SJCRH30 (cell line): ENCODE measurements around the gene ECD. TPM values are rescaled to one million over a fixed set of nuclear protein-coding genes. Genes with fewer than 3 reads are reported as not detected.
"Not testable (repeated sequence)": the region's sequence is repeated elsewhere in the genome, so short reads cannot be mapped to it uniquely, and the experiment has no call there.

Experiments used
- DNase-seq, 2 experiments: peaks; one replicate each; pipeline ENCODE4 v3.0.0-alpha.2; 2015 to 2020
- H3K27ac ChIP-seq: fragments of 250-450 bp; sonication (Bioruptor Pico); 2 replicates; pipeline ENCODE4 v1.5.1; 2020; ENCODE audit warnings: mild to moderate bottlenecking, moderate library complexity
- H3K27me3 ChIP-seq: fragments of 250-450 bp; sonication (Bioruptor Pico); 2 replicates; pipeline ENCODE4 v1.5.1; 2020; ENCODE audit warnings: mild to moderate bottlenecking, moderate library complexity
- H3K36me3 ChIP-seq: fragments of 250-450 bp; sonication (Bioruptor Pico); 2 replicates; pipeline ENCODE4 v1.5.1; 2020; ENCODE audit warnings: mild to moderate bottlenecking, moderate library complexity
- H3K4me1 ChIP-seq: fragments of 250-450 bp; sonication (Bioruptor Pico); 2 replicates; pipeline ENCODE4 v1.5.1; 2020; ENCODE audit warnings: mild to moderate bottlenecking, moderate library complexity
- H3K4me3 ChIP-seq: fragments of 250-450 bp; sonication (Bioruptor Pico); 2 replicates; pipeline ENCODE4 v1.5.1; 2020; ENCODE audit warnings: mild to moderate bottlenecking, moderate library complexity
- H3K9me3 ChIP-seq: fragments of 250-450 bp; sonication (Bioruptor Pico); replicated peaks from 2 replicates; pipeline ENCODE4 v1.5.1; 2020; ENCODE audit warnings: mild to moderate bottlenecking, moderate library complexity
- total RNA-seq: library from RNA; depleted of rRNA; stranded (reverse); fragments of >200 nt; shearing (Covaris generic); gene quantifications from 2 replicates; pipeline ENCODE4 v1.2.3, GENCODE V29; 2014

Gene ECD
- total RNA-seq, 1 experiment from 2014 or later, result 48.0 TPM

GRCh38 chr10:73172867-73173266 is 5.1 kb upstream of the ECD start:
- H3K27ac ChIP-seq, result no peak overlapping the region
- no peak overlapping the region for H3K4me3 ChIP-seq
- H3K27me3 ChIP-seq, result no peaks in the 10 kb centered on the region
- no peaks in the 10 kb centered on the region for H3K4me1 ChIP-seq
- DNase-seq, result no peak
- H3K36me3 ChIP-seq, result peaks cover 3% of the 10 kb centered on the region; the same call in 1 of the 2 replicates
- no peaks in the 10 kb centered on the region for H3K9me3 ChIP-seq

DNA sequence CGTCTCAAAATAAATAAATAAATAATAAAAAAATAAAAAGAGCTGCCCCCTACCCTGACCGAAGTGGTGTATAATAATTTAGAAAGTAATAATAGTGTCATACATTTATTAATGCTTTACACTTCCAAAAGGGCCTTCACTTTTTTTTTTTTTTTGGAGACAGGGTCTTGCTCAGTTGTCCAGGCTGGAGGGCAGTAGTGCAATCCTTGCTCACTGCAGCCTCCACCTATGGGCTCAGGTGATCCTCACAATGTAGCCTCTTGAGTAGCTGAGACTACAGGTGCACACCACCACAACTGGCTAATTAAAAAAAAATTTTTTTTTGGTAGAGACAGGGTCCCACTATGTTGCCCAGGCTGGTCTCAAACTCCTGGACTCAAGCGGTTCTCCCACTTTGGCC is 1.5 kb upstream of the ECD start:
- Histone ChIP-seq H3K9me3 (no peaks in the 10 kb centered on the region), H3K27ac (no peak overlapping the region), H3K4me1 (no peaks in the 10 kb centered on the region), H3K36me3 (no peaks in the 10 kb centered on the region; the same call in 1 of the 2 replicates), H3K4me3 (no peak overlapping the region), H3K27me3 (no peaks in the 10 kb centered on the region)
- DNase-seq, result no peak

DNA sequence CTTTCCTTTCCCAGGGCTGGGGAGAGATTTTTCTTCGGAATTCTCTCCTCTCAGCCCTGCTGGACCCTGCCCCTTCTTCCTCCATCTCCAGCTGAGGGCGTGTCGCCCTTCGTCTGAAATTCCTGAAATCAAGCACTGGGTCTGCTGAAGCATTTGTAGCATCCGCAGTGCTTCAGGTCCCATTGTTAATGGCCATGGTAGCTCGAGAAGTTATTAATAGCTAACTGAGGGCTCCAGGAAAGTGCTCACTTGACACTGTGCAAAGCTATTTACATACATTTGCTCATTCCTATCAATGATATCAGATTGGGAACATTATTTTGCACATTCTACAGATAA is 626 bp upstream of the ECD start:
- Histone ChIP-seq H3K36me3 (peaks cover 4% of the 10 kb centered on the region), H3K27ac (peak overlapping the region; percentile 64), H3K4me3 (peak overlapping the region; percentile 91), H3K4me1 (no peaks in the 10 kb centered on the region), H3K9me3 (no peaks in the 10 kb centered on the region), H3K27me3 (no peaks in the 10 kb centered on the region)
- DNase-seq, result no peak

- no peak for DNase-seq
- Histone ChIP-seq H3K4me3 (peak overlapping the region; percentile 91), H3K27ac (peak overlapping the region; percentile 64), H3K4me1 (no peaks in the 10 kb centered on the region), H3K9me3 (no peaks in the 10 kb centered on the region), H3K36me3 (peaks cover 13% of the 10 kb centered on the region), H3K27me3 (no peaks in the 10 kb centered on the region)
Measured at GRCh38 chr10:73167458-73167782, 388 bp downstream of the ECD start.

DNA sequence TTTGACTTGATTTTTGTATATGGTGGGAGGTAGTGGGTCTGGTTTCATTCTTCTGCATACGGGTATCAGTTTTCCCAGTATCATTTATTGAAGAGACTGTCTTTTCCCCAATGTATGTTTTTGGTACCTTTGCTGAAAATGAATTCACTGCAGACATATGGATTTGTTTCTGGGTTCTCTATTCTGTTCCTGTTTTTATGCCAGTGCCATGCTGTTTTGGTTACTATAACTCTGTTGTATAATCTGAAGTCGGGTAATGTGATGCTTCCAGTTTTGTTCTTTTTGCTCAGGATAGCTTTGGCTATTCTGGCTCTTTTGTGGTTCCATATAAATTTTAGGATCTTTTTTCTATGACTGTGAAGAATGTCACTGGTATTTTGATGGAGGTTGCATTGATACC is 836 bp downstream of the ECD start:
- no peak for DNase-seq
- Histone ChIP-seq H3K27me3 (no peaks in the 10 kb centered on the region), H3K4me1 (no peaks in the 10 kb centered on the region), H3K36me3 (peaks cover 17% of the 10 kb centered on the region), H3K9me3 (no peaks in the 10 kb centered on the region), H3K27ac (no peak overlapping the region), H3K4me3 (peak overlapping the region; percentile 91)

DNA sequence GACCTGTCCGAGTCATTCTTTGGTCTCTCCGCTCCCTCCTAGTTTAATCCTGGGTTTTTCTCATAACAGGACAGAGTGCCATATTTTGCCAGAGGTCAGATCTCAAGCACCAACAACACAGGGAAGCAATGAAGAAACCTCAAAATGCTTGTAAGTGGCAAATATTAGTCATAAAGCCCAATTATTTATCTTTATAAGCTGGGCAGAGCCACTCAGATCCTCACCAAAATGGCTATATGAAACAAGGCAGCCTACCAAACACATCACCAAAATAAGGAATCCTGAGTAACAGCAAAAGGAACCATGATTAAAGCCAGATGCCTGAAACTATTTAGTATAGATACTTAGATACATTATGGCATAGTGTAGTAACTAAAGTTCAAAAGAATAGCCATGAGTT is 4.7 kb downstream of the ECD start:
- H3K4me1 ChIP-seq, result no peaks in the 10 kb centered on the region
- H3K36me3 ChIP-seq, result peaks cover 40% of the 10 kb centered on the region
- no peak for DNase-seq
- H3K27me3 ChIP-seq, result no peaks in the 10 kb centered on the region
- H3K9me3 ChIP-seq, result no peaks in the 10 kb centered on the region
- no peak overlapping the region for H3K4me3 ChIP-seq
- no peak overlapping the region for H3K27ac ChIP-seq

- H3K36me3 ChIP-seq, result peaks cover 53% of the 10 kb centered on the region
Measured at GRCh38 chr10:73161662-73162061, 6.1 kb downstream of the ECD start.

DNA sequence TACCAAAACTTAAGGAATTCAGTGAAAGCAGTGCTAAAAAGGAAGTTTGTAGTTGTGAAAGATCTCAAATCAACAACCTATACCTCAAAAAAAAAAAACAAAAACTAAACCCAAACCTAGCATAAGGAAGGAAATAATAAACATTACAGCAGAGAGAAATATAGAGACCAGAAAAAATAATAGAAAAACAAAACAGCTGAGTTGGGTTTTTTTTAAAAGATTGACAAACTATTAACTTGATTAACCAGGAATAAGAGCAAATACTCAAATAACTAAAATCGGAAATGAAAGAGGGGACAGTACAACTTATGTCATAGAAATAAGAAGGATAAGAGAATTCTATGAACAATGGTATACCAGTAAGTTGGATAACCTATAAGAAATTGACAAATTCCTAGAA is 6.7 kb downstream of the ECD start:
- no peak overlapping the region for H3K4me3 ChIP-seq
- H3K36me3 ChIP-seq, result peaks cover 59% of the 10 kb centered on the region
- H3K27ac ChIP-seq, result no peak overlapping the region
- no peak for DNase-seq
- no peaks in the 10 kb centered on the region for H3K4me1 ChIP-seq
- H3K27me3 ChIP-seq, result no peaks in the 10 kb centered on the region
- H3K9me3 ChIP-seq, result no peaks in the 10 kb centered on the region

More at GRCh38 chr10:73161662-73162061, 6.1 kb downstream of the ECD start:
- Histone ChIP-seq H3K4me3 (no peak overlapping the region), H3K4me1 (no peaks in the 10 kb centered on the region), H3K27me3 (no peaks in the 10 kb centered on the region), H3K27ac (no peak overlapping the region), H3K9me3 (no peaks in the 10 kb centered on the region)
- DNase-seq, result no peak

GRCh38 chr10:73159038-73159648 is 8.7 kb downstream of the ECD start:
- peaks cover 72% of the 10 kb centered on the region for H3K36me3 ChIP-seq
- peak; percentile 37 to 75 for DNase-seq
- no peaks in the 10 kb centered on the region for H3K4me1 ChIP-seq
- no peaks in the 10 kb centered on the region for H3K9me3 ChIP-seq
- no peak overlapping the region for H3K4me3 ChIP-seq
- no peaks in the 10 kb centered on the region for H3K27me3 ChIP-seq
- no peak overlapping the region for H3K27ac ChIP-seq

DNA sequence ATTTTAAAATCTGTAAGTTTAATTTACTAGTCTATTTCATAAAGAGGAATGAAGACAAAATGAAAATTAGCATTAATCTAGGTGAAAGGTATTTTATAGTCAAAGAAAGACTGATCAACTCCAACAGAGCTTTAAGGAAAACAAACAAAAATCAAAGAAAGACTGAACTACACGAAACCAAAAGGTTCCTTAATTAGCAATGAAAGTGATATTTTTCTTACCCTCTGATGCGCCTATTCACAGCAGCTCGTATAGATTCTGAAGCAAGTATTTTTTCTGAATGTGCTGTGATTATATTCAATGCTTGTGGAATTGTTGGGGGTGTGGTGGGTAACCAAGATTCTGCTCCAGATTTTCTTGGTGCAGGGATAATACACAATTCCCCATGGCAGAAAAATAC is 11.8 kb downstream of the ECD start:
- no peak overlapping the region for H3K4me3 ChIP-seq
- no peaks in the 10 kb centered on the region for H3K4me1 ChIP-seq
- no peaks in the 10 kb centered on the region for H3K9me3 ChIP-seq
- H3K36me3 ChIP-seq, result peaks cover 75% of the 10 kb centered on the region
- H3K27me3 ChIP-seq, result no peaks in the 10 kb centered on the region
- DNase-seq, result no peak
- H3K27ac ChIP-seq, result no peak overlapping the region

- H3K4me1 ChIP-seq, result no peaks in the 10 kb centered on the region
- no peak for DNase-seq
- peaks cover 71% of the 10 kb centered on the region for H3K36me3 ChIP-seq
- no peak overlapping the region for H3K4me3 ChIP-seq
- 0 out of 2 replicates have a peak, but pooled peaks cover 2% of the 10 kb centered on the region for H3K9me3 ChIP-seq
- H3K27me3 ChIP-seq, result no peaks in the 10 kb centered on the region
- H3K27ac ChIP-seq, result no peak overlapping the region
Measured at GRCh38 chr10:73152009-73152408, 15.8 kb downstream of the ECD start.

DNA sequence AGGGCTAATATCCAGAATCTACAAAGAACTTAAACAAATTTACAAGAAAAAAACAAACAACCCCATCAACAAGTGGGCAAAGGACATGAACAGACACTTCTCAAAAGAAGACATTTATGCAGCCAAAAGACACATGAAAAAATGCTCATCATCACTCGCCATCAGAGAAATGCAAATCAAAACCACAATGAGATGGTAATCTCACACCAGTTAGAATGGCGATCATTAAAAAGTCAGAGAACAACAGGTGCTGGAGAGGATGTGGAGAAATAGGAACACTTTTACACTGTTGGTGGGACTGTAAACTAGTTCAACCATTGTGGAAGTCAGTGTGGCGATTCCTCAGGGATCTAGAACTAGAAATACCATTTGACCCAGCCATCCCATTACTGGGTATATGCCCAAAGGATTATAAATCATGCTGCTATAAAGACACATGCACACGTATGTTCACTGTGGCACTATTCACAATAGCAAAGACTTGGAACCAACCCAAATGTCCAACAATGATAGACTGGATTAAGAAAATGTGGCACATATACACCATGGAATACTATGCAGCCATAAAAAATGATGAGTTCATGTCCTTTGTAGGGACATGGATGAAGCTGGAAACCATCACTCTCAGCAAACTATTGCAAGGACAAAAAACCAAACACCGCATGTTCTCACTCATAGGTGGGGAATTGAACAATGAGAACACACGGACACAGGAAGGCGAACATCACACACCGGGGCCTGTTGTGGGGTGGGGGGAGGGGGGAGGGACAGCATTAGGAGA is 17.0 kb downstream of the ECD start:
- not testable (repeated sequence) for DNase-seq, H3K27ac ChIP-seq, H3K9me3 ChIP-seq, H3K4me3 ChIP-seq, H3K4me1 ChIP-seq, H3K27me3 ChIP-seq
- peaks cover 63% of the 10 kb centered on the region for H3K36me3 ChIP-seq

DNA sequence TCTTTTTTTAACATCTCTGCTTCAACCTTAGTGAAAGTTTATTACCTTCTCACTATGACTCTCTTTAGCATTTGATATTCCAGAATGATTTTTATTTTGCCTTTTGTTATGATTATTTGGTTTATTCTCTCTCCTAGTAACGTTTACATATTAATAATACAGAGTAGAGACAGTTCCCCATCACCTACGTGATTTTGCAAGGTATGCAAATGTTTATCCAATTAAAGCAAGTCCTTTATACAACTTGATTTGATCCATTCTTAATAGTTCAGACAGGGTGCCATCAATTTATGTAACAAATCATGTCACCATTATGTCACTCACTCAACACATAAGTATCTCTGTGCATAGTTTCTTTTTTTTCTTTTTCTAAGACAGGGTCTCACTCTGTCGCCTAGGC is 26.2 kb downstream of the ECD start:
- no peaks in the 10 kb centered on the region for H3K9me3 ChIP-seq
- H3K27me3 ChIP-seq, result no peaks in the 10 kb centered on the region
- no peak overlapping the region for H3K27ac ChIP-seq
- no peak overlapping the region for H3K4me3 ChIP-seq
- DNase-seq, result no peak
- no peaks in the 10 kb centered on the region for H3K4me1 ChIP-seq
- peaks cover 66% of the 10 kb centered on the region for H3K36me3 ChIP-seq

GRCh38 chr10:73139251-73139650 is 28.6 kb downstream of the ECD start:
- H3K27me3 ChIP-seq, result no peaks in the 10 kb centered on the region
- no peak overlapping the region for H3K4me3 ChIP-seq
- no peak for DNase-seq
- H3K27ac ChIP-seq, result no peak overlapping the region
- no peaks in the 10 kb centered on the region for H3K9me3 ChIP-seq
- peaks cover 74% of the 10 kb centered on the region for H3K36me3 ChIP-seq
- H3K4me1 ChIP-seq, result no peaks in the 10 kb centered on the region

GRCh38 chr10:73136627-73137026 is 31.2 kb downstream of the ECD start:
- H3K9me3 ChIP-seq, result no peaks in the 10 kb centered on the region
- H3K36me3 ChIP-seq, result peaks cover 88% of the 10 kb centered on the region
- H3K4me3 ChIP-seq, result no peak overlapping the region
- no peak overlapping the region for H3K27ac ChIP-seq
- no peaks in the 10 kb centered on the region for H3K4me1 ChIP-seq
- no peaks in the 10 kb centered on the region for H3K27me3 ChIP-seq
- no peak for DNase-seq

GRCh38 chr10:73134727-73135126 is 33.1 kb downstream of the ECD start:
- Histone ChIP-seq H3K27ac (no peak overlapping the region), H3K4me3 (no peak overlapping the region), H3K36me3 (peaks cover 85% of the 10 kb centered on the region), H3K4me1 (no peaks in the 10 kb centered on the region), H3K27me3 (no peaks in the 10 kb centered on the region), H3K9me3 (no peaks in the 10 kb centered on the region)
- DNase-seq, result no peak
